ENCODE measurements around the gene TAGLN3. TPM values are rescaled to one million over a fixed set of nuclear protein-coding genes. Genes with fewer than 3 reads are reported as not detected.

Gene TAGLN3
- total and polyA plus RNA-seq, 7 donors = 4.3 to 17.8 (median 16.1) TPM; not detected in 2

- no peak for DNase-seq
- Histone ChIP-seq H3K9me3 (no peaks in the 10 kb centered on the region), H3K36me3 (no peaks in the 10 kb centered on the region), H3K4me1 (peaks cover 0 to 10% (median 2%) of the 10 kb centered on the region in 4 donors), H3K27me3 (no peaks in the 10 kb centered on the region), H3K4me3 (no peak overlapping the region), H3K27ac (no peak overlapping the region)
- intact Hi-C loops (cut with DNase I) = no loop called here
- TF ChIP-seq POLR2AphosphoS5 (IDR thresholded peaks at IDR 0.05) = no peak
- TF ChIP-seq CTCF (IDR thresholded peaks at IDR 0.05) = no peak
These were observed 18.4 kb downstream of the TAGLN3 start for GRCh38 chr3:112017091-112017490.

- no peaks in the 10 kb centered on the region for H3K4me1 ChIP-seq
- 95 to 96% methylated on average over 4 of the region's 4 CpGs for WGBS, 2 donors
These were observed 20.0 kb downstream of the TAGLN3 start for GRCh38 chr3:112018712-112019111.

DNA sequence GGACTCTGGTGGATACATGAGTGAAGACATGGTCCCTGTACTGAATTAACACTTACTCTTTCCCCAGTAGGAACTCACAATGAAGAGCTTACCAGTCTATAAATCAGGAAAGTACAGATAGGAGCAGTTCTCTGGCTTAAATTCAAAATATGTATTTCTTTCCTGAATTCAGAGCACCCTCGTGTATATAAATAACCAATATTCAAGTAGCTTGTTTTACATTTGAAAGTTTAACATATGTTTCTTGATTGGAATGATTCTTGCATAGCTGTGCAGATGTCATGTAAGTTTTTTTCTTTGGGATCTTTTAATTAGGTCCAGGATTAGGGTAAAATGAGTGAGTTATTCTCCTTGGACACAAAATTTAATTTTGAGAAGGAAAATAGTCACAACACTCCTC, 21.0 kb downstream of the TAGLN3 start:
- intact Hi-C loops (cut with DNase I) = no loop called here
- DNase-seq = no peak
- WGBS, 2 donors = 88% methylated on average over 1 of the region's 1 CpG

More at GRCh38 chr3:112018712-112019111, 20.0 kb downstream of the TAGLN3 start:
- H3K36me3 ChIP-seq = no peaks in the 10 kb centered on the region
- TF ChIP-seq EP300 (IDR thresholded peaks at IDR 0.05) (no peak), POLR2AphosphoS5 (IDR thresholded peaks at IDR 0.05) (no peak)
- no peaks in the 10 kb centered on the region for H3K9me3 ChIP-seq
- no peaks in the 10 kb centered on the region for H3K27me3 ChIP-seq
- intact Hi-C loops (cut with DNase I) = no loop called here
- no peak for DNase-seq
- H3K4me3 ChIP-seq = no peak overlapping the region
- no peak overlapping the region for H3K27ac ChIP-seq

GRCh38 chr3:112020674-112021085, 22.0 kb downstream of the TAGLN3 start:
- no peak for TF ChIP-seq POLR2A (IDR thresholded peaks at IDR 0.05)
- TF ChIP-seq CTCF (IDR thresholded peaks at IDR 0.05) = no peak
- TF ChIP-seq POLR2AphosphoS5 (IDR thresholded peaks at IDR 0.05) = no peak
- no peak for TF ChIP-seq EP300 (IDR thresholded peaks at IDR 0.05)
- Histone ChIP-seq H3K4me3 (no peak overlapping the region), H3K27me3 (no peaks in the 10 kb centered on the region), H3K36me3 (no peaks in the 10 kb centered on the region), H3K9me3 (no peaks in the 10 kb centered on the region), H3K27ac (no peak overlapping the region), H3K4me1 (no peaks in the 10 kb centered on the region)
- 84 to 93% methylated on average over 1 of the region's 1 CpG for WGBS, 2 donors
- no peak for DNase-seq
- intact Hi-C loops (cut with DNase I) = no loop called here

More for the DNA sequence above, 21.0 kb downstream of the TAGLN3 start:
- H3K4me1 ChIP-seq = no peaks in the 10 kb centered on the region
- H3K36me3 ChIP-seq = no peaks in the 10 kb centered on the region
- H3K27ac ChIP-seq = no peak overlapping the region
- no peaks in the 10 kb centered on the region for H3K9me3 ChIP-seq
- no peak overlapping the region for H3K4me3 ChIP-seq
- TF ChIP-seq EP300 (IDR thresholded peaks at IDR 0.05) (no peak), POLR2A (IDR thresholded peaks at IDR 0.05) (no peak), POLR2AphosphoS5 (IDR thresholded peaks at IDR 0.05) (no peak), CTCF (IDR thresholded peaks at IDR 0.05) (no peak)
- H3K27me3 ChIP-seq = no peaks in the 10 kb centered on the region

GRCh38 chr3:112027142-112027541, 28.4 kb downstream of the TAGLN3 start:
- H3K27me3 ChIP-seq = no peaks in the 10 kb centered on the region
- H3K4me3 ChIP-seq = no peak overlapping the region
- no peak for DNase-seq
- intact Hi-C loops (cut with DNase I) = no loop called here
- TF ChIP-seq EP300 (IDR thresholded peaks at IDR 0.05) (no peak), POLR2A (IDR thresholded peaks at IDR 0.05) (no peak), CTCF (IDR thresholded peaks at IDR 0.05) (no peak), POLR2AphosphoS5 (IDR thresholded peaks at IDR 0.05) (no peak)
- 91 to 96% methylated on average over 4 of the region's 4 CpGs for WGBS, 2 donors
- no peak overlapping the region for H3K27ac ChIP-seq
- H3K4me1 ChIP-seq = no peaks in the 10 kb centered on the region
- no peaks in the 10 kb centered on the region for H3K36me3 ChIP-seq
- no peaks in the 10 kb centered on the region for H3K9me3 ChIP-seq

Data from sigmoid colon (tissue), 7 donors.